Stimulated activated naive CD8-positive, alpha-beta T cell treated with anti-CD3 and anti-CD28 coated beads, Interleukin-15, Interleukin-2, amounts not matched to agents 100 U/mL and 50 U/mL, for 24 hours (primary cell): ENCODE measurements around the gene COL1A2.

Source experiments
- ATAC-seq: fragments of 150-1000 bp; cut with Tn5 transposase; one replicate; pipeline ENCODE4 v1.10.0; 2021
- DNase-seq: peaks from one replicate; pipeline ENCODE4 v3.0.0; 2021

The COL1A2 gene

GRCh38 chr7:94384315-94384714 is 10.4 kb upstream of the COL1A2 start:
- ATAC-seq (no peak), DNase-seq (no peak)

- no peak for DNase-seq
- ATAC-seq = no peak
Measured at GRCh38 chr7:94386416-94386815, 8.3 kb upstream of the COL1A2 start.

GRCh38 chr7:94388540-94388939 is 6.2 kb upstream of the COL1A2 start:
- DNase-seq = no peak
- no peak for ATAC-seq

- ATAC-seq (no peak), DNase-seq (no peak)
Measured at GRCh38 chr7:94389381-94389780, 5.3 kb upstream of the COL1A2 start.

GRCh38 chr7:94391726-94392392 is 2.8 kb upstream of the COL1A2 start:
- no peak for DNase-seq
- no peak for ATAC-seq

GRCh38 chr7:94392393-94392786 is 2.3 kb upstream of the COL1A2 start:
- DNase-seq (no peak), ATAC-seq (no peak)

GRCh38 chr7:94393246-94394108 is 1.2 kb upstream of the COL1A2 start:
- ATAC-seq (no peak), DNase-seq (no peak)

- ATAC-seq = peak; percentile 12
- no peak for DNase-seq
Measured at GRCh38 chr7:94394109-94394436, 622 bp upstream of the COL1A2 start.

- ATAC-seq = peak; percentile 67
- peak; percentile 26 for DNase-seq
Measured at GRCh38 chr7:94395141-94396036, 694 bp downstream of the COL1A2 start.

- no peak for DNase-seq
- no peak for ATAC-seq
Measured at GRCh38 chr7:94396037-94396431, 1.3 kb downstream of the COL1A2 start.

GRCh38 chr7:94396596-94396995 is 1.9 kb downstream of the COL1A2 start:
- ATAC-seq (no peak), DNase-seq (no peak)

GRCh38 chr7:94397722-94398121 is 3.0 kb downstream of the COL1A2 start:
- no peak for ATAC-seq
- no peak for DNase-seq

- DNase-seq (no peak), ATAC-seq (no peak)
Measured at GRCh38 chr7:94398841-94399240, 4.1 kb downstream of the COL1A2 start.

- no peak for DNase-seq
Measured at GRCh38 chr7:94400022-94400421, 5.3 kb downstream of the COL1A2 start.

GRCh38 chr7:94400643-94401427 is 6.1 kb downstream of the COL1A2 start:
- no peak for DNase-seq

More at GRCh38 chr7:94400022-94400421, 5.3 kb downstream of the COL1A2 start:
- ATAC-seq = no peak

GRCh38 chr7:94401428-94401814 is 6.7 kb downstream of the COL1A2 start:
- no peak for DNase-seq
- no peak for ATAC-seq

More at GRCh38 chr7:94400643-94401427, 6.1 kb downstream of the COL1A2 start:
- no peak for ATAC-seq

GRCh38 chr7:94403546-94403945 is 8.9 kb downstream of the COL1A2 start:
- DNase-seq (no peak), ATAC-seq (no peak)

GRCh38 chr7:94405506-94405905 is 10.8 kb downstream of the COL1A2 start:
- ATAC-seq (no peak), DNase-seq (no peak)

- ATAC-seq (no peak), DNase-seq (no peak)
Measured at GRCh38 chr7:94406696-94407095, 12.0 kb downstream of the COL1A2 start.

GRCh38 chr7:94409200-94409948 is 14.7 kb downstream of the COL1A2 start:
- ATAC-seq (no peak), DNase-seq (no peak)
